GM15510 (cell line): ENCODE measurements around the gene TPM1.

Source experiments
- POLR2A ChIP-seq: IDR thresholded peaks from 3 replicates; pipeline ENCODE4 v1.6.1; 2011; ENCODE audit warnings: borderline replicate concordance; ENCODE audit not compliant: insufficient read length; ENCODE audit errors: extremely low read depth

Gene TPM1

DNA sequence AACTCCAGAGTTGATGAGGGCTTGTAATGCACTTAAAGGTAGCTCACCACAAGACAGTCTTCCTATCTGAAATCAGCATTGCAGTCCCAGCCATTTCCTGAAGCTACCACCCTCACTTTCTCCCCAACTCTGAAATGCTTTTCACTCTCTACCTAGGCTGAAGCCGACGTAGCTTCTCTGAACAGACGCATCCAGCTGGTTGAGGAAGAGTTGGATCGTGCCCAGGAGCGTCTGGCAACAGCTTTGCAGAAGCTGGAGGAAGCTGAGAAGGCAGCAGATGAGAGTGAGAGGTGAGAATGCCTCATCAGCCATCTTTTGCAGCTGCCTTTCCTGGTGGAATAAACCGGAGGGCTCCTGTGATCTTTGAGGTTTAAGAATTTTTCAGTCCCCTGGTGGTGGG is 14.3 kb downstream of the TPM1 start:
- no peak for TF ChIP-seq POLR2A

GRCh38 chr15:63057468-63058345 is 15.2 kb downstream of the TPM1 start:
- no peak for TF ChIP-seq POLR2A

- no peak for TF ChIP-seq POLR2A
Measured at GRCh38 chr15:63059075-63059474, 16.5 kb downstream of the TPM1 start.

DNA sequence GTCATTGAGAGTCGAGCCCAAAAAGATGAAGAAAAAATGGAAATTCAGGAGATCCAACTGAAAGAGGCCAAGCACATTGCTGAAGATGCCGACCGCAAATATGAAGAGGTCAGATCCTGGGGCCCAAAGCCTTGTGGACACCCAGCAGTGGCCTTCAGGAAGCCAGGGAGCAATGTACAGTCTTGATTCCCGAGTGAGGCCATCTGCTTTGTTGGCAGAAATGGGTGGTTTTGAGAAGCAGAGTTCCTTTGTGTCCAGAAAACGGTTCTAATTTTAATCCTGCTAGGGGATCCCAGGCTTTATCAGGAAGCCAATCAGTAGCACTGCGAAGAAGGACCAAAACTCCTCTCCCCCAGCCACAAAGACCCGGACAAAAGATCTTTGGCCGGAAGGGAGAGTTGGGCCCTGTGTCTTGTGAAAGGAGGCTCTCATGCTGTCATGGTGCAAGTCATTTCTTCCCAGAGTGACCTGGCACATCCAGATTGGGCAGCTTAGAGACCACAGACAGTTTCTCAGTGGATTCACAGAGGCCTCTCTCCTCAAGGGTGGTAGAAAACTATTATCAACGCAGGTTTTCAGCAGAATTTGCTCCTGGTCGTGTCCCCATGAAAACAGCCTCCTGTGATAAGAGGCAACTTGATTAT is 17.1 kb downstream of the TPM1 start:
- TF ChIP-seq POLR2A, result no peak

GRCh38 chr15:63060699-63061098 is 18.2 kb downstream of the TPM1 start:
- no peak for TF ChIP-seq POLR2A

DNA sequence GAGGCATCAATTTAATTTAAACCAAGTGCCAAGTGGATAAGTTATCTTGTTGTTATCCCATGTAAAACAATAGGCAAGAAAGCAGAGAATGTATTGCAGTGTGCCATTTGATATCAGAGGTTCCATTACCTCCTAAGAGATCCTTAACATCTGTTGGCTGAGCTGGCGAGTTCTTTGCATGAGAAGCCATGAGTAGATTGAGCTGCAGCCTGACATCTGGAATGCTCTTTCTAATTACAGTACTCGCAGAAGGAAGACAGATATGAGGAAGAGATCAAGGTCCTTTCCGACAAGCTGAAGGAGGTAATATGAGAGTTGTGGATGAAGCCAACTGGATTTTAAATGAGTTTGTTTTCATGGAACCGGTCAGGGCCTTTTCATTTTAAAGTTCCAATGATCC is 19.4 kb downstream of the TPM1 start:
- TF ChIP-seq POLR2A, result no peak

DNA sequence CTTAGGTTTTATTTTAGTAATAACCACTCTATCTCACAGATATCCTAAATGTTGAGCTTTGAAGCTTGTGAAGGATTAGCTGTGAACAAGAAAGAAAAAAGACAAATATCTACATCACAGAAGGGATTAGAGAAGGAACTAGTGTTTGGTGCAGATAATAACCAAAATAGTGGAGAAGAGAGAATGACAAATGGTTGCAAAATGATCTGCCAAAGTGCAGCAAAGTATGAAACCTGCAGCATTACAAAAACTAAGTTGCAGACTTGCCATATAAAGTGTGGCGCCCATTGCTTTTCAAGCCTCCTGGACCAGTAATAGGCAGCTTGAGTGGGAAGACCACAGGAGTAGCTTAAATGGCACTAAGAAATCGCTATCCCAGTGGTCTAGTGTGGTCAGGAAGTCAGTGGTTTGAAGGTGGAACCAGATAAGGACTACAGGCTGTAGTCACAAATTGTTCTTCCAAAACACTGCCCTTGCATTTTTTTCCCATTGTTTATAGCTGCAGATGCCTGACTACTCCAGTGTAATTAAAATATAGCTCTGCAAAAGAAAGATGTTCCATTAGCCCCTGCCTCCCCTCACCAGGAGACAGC is 20.7 kb downstream of the TPM1 start:
- no peak for TF ChIP-seq POLR2A

- TF ChIP-seq POLR2A, result no peak
Measured at GRCh38 chr15:63063877-63064409, 21.4 kb downstream of the TPM1 start.

DNA sequence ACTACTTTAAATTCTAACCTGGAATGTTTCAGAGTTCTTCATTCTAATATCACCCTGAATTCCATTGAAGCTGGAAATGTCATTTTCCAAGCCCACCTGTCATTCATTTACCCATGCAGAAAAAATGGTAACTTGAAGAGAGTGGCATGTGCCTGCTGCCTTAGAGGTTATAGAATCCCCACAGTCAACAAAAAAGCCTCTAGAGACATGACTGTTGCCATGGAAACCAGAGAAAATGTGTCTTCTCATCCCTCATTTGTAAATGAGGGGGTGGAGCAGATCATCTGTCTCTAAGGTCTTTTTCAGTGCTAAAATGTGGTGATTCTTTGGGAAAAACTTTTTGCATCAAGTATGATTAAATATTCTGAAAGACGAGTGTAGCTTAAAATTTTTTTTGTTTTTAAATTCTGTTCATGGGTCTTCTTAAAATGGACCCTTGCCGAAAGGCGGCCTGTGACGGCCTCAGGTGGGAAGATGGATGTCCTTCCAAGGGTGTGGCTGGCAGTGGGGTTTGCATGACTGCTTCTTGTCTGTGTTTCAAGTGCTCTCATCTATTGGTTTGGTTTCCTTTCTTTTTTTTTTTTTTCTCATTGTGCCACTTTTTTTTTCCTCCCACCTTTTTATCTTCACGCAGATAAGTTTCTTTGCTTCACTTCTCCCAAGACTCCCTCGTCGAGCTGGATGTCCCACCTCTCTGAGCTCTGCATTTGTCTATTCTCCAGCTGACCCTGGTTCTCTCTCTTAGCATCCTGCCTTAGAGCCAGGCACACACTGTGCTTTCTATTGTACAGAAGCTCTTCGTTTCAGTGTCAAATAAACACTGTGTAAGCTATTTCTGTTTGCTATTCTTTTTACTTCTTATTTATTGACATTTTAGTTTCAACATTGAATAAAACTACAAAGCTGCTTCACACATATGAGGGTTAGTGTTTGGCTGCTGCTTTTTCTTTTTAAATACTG is 23.0 kb downstream of the TPM1 start:
- TF ChIP-seq POLR2A, result no peak

- no peak for TF ChIP-seq POLR2A
Measured at GRCh38 chr15:63066272-63066671, 23.7 kb downstream of the TPM1 start.

DNA sequence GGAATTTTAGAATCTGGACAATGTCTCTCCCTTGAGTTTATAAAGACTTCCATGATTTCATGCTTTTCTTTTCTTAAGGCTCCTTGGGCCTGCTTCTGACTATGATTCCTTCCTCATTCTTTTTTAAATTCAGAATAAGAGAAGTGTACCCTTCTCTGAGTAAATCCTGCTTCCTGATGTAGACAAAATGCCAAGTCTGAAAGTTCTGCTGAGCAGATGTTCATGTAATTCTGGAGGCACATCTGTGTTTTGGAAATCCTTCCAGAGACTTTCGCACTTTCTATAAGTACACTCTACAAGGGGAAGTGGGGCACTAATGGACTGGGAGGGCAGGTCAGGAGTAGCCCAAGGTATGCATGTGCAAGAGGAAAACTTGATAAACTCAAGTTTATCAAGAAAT is 24.8 kb downstream of the TPM1 start:
- TF ChIP-seq POLR2A, result no peak

- no peak for TF ChIP-seq POLR2A
Measured at GRCh38 chr15:63067976-63068743, 25.6 kb downstream of the TPM1 start.

- no peak for TF ChIP-seq POLR2A
Measured at GRCh38 chr15:63069616-63070090, 27.1 kb downstream of the TPM1 start.
